ENCODE results near the gene AMPD1. TPM values are rescaled to one million over a fixed set of nuclear protein-coding genes. Genes with fewer than 3 reads are reported as not detected.

The AMPD1 gene
- total RNA-seq (2014; rRNA removed; shearing (Covaris generic)): not detected in 2 replicates

DNA sequence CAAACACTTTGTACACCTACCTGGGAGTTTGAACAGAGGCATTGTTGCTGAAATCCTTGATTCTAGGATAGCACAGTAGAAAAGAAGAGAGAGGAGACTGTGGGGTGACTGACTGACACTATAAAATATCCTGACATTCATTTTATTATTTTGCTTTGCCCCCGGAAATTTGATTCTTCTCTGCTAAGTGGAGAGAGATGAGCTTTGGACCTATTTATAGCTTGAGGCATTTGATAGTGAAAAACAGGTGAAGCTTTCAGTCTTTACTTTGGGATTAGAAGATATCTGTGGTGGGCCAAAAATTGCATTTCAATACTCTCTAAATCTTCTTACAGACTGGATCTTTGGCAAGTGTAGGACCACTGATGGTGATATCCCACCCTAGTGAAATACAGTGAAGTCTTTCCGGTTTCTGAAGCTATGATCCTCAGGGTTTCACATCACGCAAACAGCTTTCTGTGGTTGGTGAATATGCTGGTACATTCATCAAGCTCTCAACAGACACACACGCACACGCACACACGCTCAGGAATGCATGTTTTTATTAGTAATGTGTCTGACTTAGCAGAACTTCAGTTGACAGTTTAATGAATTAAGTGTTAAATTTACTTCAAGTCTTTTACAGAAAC is at the start of gene AMPD1:
Gene AMPD1 (minus strand): TSS at position 117 of the 629 bp plus-strand sequence. CDS start 75 bp downstream, at position 42.
- peak; percentile 46 for DNase-seq (ENCODE audit: low read depth)

GRCh38 chr1:114741963-114742746 is 46.8 kb upstream of the AMPD1 start:
- DNase-seq (ENCODE audit: low read depth): no peak

GRCh38 chr1:114740331-114740730 is 45.0 kb upstream of the AMPD1 start:
- no peak for DNase-seq (ENCODE audit: low read depth)

DNA sequence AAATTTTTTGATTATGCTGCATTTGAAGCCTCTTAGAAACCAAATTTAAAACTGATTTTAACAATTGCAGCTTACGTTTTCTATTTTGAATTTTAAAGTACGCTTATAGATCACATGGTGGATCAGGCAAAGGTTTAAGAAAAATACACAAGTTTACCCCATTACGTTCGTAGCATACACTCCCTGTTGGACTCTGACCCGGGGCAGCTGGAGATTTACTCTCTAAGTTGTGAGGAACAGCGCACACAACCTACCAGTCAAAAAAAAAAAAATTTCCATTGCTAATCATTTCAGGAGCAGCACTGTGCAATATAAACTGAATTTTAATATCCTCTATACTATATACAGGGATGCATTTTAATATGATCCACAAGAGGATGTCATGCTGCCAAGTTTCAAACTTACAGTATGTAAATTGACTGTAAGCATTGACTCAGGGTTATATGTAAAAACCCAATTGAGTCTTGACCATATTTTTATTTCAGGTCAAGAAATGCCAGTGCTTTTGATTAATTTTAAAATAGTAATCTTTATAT is 42.0 kb upstream of the AMPD1 start:
- no peak for DNase-seq (ENCODE audit: low read depth)

DNA sequence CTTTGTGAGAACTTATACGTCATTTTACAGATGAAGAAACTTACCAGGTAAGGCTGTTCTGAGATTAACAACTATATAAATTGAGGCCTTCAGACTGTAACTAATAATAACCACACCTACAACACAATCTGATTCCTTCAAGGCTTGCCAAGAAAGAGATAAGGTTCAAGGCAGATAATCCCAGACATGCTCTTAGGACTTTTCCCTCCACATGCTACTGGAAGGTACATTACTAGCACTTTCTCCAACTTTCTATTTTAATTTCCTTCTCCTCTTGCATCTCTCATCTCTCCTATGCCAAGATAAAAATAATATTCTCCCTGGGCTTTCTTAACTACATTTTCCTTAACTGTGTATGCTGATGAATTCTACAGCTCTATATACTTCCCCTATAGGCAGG is 40.1 kb upstream of the AMPD1 start:
- DNase-seq (ENCODE audit: low read depth): no peak

DNA sequence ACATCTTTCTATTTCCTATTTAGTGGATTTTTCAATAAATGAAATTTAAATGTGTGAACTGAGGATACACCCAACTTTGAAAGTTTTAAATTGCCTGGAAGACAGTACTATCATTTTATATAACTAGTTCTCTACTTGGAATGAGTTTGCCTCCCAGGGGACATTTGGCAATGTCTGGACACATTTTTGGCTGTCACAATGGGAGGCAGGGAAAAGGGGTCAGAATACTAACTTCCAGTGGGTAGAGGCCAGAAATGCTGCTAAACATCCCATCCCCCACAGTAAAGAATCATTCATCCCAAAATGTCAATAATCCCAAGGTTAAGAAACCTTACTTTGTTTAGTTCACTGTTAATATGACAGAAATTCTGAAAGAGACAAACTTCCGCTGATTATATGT is 34.4 kb upstream of the AMPD1 start:
- no peak for DNase-seq (ENCODE audit: low read depth)

DNA sequence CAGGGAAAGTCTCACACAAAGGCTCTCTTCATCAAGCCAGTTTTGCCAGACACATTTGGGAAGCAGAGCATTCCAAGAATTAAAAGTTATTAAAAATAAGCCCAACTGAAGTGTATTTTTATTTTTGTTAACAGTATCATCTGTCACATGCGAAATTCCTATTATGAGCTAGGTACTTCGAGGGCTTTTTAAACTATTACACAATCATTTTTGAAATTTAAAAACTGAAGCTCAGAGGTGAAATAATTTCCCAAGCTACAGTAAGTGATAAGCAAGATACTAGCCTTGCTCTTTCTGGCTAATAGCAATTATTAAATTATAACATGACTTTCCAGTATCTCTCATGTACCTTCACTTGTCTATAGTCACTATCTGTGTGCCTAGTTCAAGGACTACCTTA is 33.2 kb upstream of the AMPD1 start:
- no peak for DNase-seq (ENCODE audit: low read depth)

GRCh38 chr1:114725230-114725629 is 29.9 kb upstream of the AMPD1 start:
- no peak for DNase-seq (ENCODE audit: low read depth)

GRCh38 chr1:114723915-114724314 is 28.6 kb upstream of the AMPD1 start:
- DNase-seq (ENCODE audit: low read depth): no peak

GRCh38 chr1:114723457-114723856 is 28.1 kb upstream of the AMPD1 start:
- DNase-seq (ENCODE audit: low read depth): no peak

GRCh38 chr1:114720492-114720891 is 25.1 kb upstream of the AMPD1 start:
- no peak for DNase-seq (ENCODE audit: low read depth)

DNA sequence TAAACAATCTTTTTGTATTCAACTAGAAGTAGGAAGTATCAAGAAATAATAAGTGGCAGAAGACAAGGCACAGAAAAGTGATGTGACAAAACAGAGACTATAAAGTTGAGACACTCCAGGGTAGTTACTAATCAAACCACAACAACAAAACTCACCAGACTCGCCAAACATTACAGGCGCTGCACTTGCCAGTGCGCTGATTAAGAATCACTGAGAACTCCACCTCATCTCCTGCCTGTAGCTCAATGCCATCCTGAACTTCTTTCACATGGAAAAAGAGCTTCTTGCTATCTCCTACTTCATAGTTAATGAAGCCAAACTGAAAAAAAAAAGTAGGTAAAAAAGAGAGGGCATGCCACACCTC is 24.1 kb upstream of the AMPD1 start:
- peak; percentile 58 for DNase-seq (ENCODE audit: low read depth)

DNA sequence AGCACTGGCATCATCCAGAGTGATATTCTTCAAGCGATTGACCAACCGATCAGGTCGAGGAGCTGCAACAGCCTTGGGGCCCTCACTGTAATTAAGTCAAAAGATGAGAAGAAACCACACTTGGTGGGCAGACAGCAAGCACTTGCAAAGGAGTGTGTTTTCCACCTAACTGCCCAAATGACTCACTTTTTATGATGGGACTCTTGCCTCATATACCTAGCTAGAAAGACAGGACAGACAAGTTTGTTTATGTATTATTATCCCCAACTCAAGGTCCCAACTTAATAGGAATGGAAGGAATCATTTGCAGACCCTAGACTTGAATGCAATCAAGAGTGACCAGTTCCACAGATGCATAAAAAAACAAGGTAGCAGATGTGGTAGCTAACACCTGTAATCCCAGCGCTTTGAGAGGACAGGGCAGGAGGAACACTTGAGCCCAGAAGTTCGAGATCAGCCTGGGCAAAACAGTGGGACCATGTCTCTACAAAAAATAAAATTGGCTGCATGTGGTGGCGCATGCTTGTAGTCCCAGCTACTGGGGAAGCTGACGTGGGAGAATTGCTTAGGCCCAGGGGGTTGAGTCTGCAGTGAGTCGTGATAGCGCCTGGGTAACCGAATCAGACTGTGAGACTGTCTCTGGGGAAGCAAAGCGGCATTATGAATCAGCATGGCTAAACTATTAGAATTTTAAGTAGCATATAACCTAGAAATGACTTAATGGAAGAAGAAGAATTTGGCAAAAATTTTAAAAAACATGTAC is 23.5 kb upstream of the AMPD1 start:
- peak; percentile 69 for DNase-seq (ENCODE audit: low read depth)

DNA sequence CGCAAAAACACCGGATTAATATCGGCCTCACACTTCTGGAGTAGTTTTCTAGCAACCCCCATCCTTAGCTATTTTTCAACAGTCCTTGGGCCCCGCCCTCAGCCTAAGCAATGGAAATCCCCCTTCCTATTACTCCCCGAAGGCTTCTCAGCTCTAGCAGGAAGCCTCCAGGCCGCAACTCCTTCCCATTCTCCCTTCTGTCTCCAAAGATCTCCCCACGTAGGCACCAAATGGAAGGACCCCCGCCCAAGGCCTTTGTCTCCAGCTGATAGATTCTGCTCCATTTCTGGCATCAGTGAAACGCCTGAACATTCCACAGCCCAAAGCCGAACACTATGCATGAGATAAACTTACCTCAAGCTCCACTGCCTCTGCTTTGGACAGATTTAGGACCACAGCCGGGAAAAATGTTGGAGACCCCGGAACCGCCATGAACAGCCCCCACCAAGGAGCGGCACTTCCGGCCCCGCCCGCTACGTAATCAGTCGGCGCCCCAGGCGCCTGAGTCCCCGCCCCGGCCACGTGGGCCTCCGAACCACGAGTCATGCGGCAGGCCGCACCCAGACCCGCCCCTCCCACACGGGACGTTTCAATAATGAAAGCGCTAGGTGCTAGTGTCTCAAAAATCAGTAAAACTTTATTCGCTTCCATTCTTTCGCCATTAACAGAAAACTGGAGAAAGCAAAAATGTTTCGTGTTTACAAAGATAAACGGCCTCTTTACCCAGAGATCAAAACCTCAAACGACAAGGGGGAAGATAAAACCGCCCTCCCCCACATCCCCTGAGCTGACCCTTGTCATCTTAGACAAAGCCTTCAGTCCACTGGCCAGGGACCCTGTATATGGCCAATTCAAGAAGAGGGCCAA is 21.2 kb upstream of the AMPD1 start, which contains the start of gene NRAS:
Gene NRAS (minus strand): TSS at position 468 of the 867 bp plus-strand sequence. CDS start 611 bp downstream, outside the sequence.
- peak; percentile 90 for DNase-seq (ENCODE audit: low read depth)

DNA sequence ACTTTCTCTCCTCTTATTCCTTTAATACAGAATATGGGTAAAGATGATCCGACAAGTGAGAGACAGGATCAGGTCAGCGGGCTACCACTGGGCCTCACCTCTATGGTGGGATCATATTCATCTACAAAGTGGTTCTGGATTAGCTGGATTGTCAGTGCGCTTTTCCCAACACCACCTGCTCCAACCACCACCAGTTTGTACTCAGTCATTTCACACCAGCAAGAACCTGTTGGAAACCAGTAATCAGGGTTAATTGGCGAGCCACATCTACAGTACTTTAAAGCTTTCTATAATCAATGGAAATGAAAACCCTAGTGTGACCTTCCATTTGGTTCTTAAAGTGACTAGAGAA is 20.6 kb upstream of the AMPD1 start:
- no peak for DNase-seq (ENCODE audit: low read depth)

DNA sequence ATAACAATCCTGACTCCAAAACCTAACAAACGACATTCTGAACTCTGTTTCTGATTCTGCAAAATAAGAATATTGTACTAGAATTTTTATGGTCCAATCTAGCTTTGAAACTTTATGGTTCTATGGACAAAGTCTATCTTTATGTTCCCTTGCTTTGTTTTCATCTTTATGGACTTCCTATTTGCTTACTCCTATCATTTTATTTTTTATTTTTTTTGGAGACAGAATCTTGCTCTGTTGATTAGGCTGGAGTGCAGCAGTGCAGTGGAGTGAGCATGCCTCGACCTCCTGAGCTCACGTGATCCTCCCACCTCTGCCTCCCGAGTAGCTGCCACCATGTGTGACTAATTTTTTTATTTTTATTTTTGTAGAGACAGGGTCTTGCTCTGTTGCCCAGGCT is 17.6 kb upstream of the AMPD1 start:
- no peak for DNase-seq (ENCODE audit: low read depth)

GRCh38 chr1:114710360-114710759 is 15.0 kb upstream of the AMPD1 start:
- DNase-seq (ENCODE audit: low read depth): no peak

- no peak for DNase-seq (ENCODE audit: low read depth)
These were observed 12.3 kb upstream of the AMPD1 start for GRCh38 chr1:114707604-114708003.

DNA sequence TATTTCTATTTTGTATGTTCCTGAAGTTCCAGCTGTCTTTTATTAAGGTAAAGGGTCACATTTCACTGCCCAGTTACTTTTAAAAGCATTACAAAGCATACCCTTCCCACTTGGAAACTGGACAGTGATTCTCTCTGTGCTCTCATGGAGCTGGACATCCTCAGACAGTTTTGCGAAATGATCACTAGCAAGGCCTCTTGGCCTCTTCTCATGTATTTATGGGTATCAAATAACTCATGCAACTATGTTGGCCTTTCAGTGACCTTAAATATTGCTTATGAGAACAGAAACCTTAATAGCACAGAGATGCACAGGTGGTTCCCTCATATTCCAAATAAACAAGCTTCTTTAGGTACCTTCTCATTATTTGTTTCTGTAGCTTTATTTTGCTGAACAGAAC is 7.9 kb upstream of the AMPD1 start:
- no peak for DNase-seq (ENCODE audit: low read depth)

- no peak for DNase-seq (ENCODE audit: low read depth)
These were observed 7.4 kb upstream of the AMPD1 start for GRCh38 chr1:114702737-114703136.

GRCh38 chr1:114701931-114702330 is 6.6 kb upstream of the AMPD1 start:
- DNase-seq (ENCODE audit: low read depth): no peak
